ENCODE measurements around the gene ZNF548.

DNA sequence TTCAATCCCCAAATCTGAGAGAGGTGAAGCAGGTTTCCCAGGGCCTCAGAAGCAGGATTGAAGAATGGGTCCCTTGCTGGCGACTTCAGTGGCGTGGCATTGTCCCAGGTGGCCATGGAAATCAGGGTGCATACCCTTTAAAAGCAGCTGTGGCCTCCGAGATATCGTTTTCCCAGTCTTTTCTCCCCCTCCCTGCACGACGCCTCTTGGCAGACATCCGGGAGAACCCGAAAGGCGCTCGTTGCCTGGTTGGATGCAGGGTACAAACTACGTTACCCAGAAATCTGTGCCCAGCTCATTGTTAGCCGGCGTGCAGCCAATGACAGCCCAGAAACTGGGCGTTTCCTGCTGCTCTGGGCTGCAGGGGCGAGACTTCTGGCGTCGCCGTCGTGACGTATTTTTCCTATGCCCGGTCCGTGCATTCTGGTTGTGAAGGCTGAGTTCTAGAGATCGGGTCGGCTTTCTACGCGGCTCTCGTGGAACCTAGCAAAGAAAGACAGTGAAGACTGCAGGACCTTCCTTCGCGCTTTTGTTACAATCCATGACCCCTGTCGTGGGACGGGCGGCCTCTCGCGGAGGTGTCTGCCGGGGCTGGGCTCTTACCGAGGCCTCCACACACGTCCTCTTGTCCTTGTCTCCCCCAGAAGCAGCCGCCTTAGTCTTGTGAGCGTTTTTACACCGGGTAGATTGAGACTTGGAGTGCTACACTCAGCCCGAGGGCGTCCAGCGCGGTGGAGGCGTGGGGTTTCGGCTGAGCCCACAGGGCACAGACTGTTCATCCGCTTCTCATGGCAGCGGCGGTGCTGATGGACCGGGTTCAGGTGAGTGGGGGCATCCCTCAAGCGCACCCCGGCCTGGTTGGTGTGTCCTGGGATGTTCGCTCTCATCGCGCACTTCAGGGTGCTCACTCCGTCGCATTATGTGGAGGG, 38.5 kb upstream of the ZNF548 start, which contains the start of gene ZNF304:
- TF ChIP-seq POLR2AphosphoS5 (IDR thresholded peaks at IDR 0.05; ENCODE audit: borderline replicate concordance, low read depth, low read length) (peak; percentile 80), EZH2 (IDR thresholded peaks at IDR 0.05) (no peak), FOXP2 (optimal IDR thresholded peaks at IDR 0.05; ENCODE audit: control extremely low read depth, extremely low read length, insufficient read depth) (no peak)

All from SK-N-MC (cell line).